ENCODE measurements around the gene OR2G2.

The OR2G2 gene

DNA sequence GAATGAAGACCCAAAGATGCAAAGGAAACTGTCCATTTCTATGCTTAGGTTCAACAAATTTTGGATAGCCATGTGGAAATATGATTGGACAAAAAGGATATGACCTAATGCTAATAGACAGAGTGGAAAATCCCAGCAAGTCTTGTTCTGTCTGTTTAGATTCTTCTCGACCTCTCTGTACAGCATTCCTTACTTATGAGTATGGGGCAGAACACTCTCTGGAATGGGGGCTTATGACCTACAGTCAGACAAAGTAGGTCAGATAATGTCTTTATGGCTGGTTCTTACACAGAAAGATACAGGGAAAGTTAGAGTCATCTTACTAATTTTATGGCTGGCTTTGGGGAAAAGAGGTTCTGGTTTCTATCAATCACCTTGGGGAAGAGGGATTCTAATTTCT, 36.4 kb upstream of the OR2G2 start:
- TF ChIP-seq, protein P1, sequence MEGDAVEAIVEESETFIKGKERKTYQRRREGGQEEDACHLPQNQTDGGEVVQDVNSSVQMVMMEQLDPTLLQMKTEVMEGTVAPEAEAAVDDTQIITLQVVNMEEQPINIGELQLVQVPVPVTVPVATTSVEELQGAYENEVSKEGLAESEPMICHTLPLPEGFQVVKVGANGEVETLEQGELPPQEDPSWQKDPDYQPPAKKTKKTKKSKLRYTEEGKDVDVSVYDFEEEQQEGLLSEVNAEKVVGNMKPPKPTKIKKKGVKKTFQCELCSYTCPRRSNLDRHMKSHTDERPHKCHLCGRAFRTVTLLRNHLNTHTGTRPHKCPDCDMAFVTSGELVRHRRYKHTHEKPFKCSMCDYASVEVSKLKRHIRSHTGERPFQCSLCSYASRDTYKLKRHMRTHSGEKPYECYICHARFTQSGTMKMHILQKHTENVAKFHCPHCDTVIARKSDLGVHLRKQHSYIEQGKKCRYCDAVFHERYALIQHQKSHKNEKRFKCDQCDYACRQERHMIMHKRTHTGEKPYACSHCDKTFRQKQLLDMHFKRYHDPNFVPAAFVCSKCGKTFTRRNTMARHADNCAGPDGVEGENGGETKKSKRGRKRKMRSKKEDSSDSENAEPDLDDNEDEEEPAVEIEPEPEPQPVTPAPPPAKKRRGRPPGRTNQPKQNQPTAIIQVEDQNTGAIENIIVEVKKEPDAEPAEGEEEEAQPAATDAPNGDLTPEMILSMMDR (IDR thresholded peaks at IDR 0.05; ENCODE audit: extremely low read depth, insufficient read depth, missing control alignments) = no peak
- in situ Hi-C loops (cut with MboI; ENCODE audit: low pct_unique_long_range_greater_than_20kb, low sequenced_read_pairs, unreplicated experiment) = no loop called here
- no peak for DNase-seq (ENCODE audit: low spot score)

DNA sequence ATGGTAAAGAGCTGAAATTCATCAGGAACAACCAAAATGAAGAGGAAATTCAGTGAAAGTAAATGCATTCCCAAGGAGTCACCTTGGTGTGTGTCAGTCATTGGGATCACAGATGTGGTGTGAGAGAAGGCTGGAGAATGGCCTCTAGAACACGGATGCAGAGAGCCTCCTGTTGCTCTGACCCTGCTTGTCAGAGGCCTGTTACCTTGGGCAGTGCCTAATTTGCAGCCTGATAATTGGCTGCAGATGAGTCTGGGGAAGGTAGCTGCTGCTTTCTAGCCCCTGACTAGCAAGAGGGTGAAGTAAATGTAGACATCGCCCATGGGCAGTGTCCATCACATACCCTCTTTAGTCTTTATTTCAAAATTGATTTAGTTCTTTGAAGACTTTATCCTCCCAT, 35.9 kb upstream of the OR2G2 start:
- TF ChIP-seq, protein P1 (IDR thresholded peaks at IDR 0.05; ENCODE audit: extremely low read depth, insufficient read depth, missing control alignments) = no peak
- in situ Hi-C loops (cut with MboI; ENCODE audit: low pct_unique_long_range_greater_than_20kb, low sequenced_read_pairs, unreplicated experiment) = no loop called here
- no peak for DNase-seq (ENCODE audit: low spot score)

- DNase-seq (ENCODE audit: low spot score) = no peak
- TF ChIP-seq, protein P1 (IDR thresholded peaks at IDR 0.05; ENCODE audit: extremely low read depth, insufficient read depth, missing control alignments) = no peak
- in situ Hi-C loops (cut with MboI; ENCODE audit: low pct_unique_long_range_greater_than_20kb, low sequenced_read_pairs, unreplicated experiment) = no loop called here
These were observed 30.1 kb upstream of the OR2G2 start for GRCh38 chr1:247557926-247558674.

DNA sequence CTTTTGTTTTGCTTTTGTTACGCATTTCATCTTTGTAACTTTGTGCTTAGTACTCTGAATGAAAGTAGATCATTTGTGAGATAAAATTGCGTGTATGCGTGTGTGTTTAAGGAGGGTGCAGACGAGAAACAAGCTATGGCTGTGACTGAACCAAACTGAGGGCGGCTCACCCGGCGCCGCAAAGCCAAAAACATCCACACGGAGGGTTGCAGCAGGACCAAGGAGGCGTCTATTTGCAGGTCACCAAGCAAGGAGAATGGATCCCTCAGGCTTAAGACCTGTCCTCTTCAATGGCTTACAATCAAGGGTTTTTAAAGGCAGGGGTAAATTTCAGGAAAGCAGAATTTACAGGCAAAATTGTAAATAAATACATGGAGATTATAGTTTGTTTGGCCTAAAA, 26.4 kb upstream of the OR2G2 start:
- no peak for DNase-seq (ENCODE audit: low spot score)
- TF ChIP-seq, protein P1 (IDR thresholded peaks at IDR 0.05; ENCODE audit: extremely low read depth, insufficient read depth, missing control alignments) = no peak
- in situ Hi-C loops (cut with MboI; ENCODE audit: low pct_unique_long_range_greater_than_20kb, low sequenced_read_pairs, unreplicated experiment) = no loop called here

- in situ Hi-C loops (cut with MboI; ENCODE audit: low pct_unique_long_range_greater_than_20kb, low sequenced_read_pairs, unreplicated experiment) = no loop called here
- TF ChIP-seq, protein P1 (IDR thresholded peaks at IDR 0.05; ENCODE audit: extremely low read depth, insufficient read depth, missing control alignments) = no peak
- DNase-seq (ENCODE audit: low spot score) = no peak
These were observed 26.0 kb upstream of the OR2G2 start for GRCh38 chr1:247562198-247562597.

DNA sequence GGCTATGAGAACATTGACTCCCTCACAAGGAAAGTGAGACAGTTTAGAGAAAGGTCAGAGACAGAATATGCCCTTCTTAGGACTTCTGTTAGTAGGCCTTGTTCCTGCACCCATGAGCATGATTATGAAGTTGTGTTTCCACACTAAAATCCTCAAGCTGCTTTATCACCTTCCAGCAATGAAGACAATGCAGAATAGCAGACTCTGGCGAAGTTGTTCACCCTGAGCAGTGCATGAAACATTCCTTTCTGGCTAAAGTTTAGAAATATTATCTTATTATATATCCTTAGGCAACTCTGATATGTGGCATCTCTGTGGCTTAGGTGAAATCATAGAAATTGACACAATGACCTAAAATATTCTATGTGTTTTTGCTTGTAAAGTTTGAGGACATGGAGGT, 13.9 kb upstream of the OR2G2 start:
- TF ChIP-seq, protein P1 (IDR thresholded peaks at IDR 0.05; ENCODE audit: extremely low read depth, insufficient read depth, missing control alignments) = no peak
- DNase-seq (ENCODE audit: low spot score) = no peak
- in situ Hi-C loops (cut with MboI; ENCODE audit: low pct_unique_long_range_greater_than_20kb, low sequenced_read_pairs, unreplicated experiment) = no loop called here

Measured in GM13977 (cell line).